ENCODE data around the gene KRTAP5-3. TPM values are rescaled to one million over a fixed set of nuclear protein-coding genes. Genes with fewer than 3 reads are reported as not detected.

Gene KRTAP5-3
- total and polyA plus RNA-seq, 9 of the 15 experiments (the other 6 are each of a cell fraction or from before 2014, with no cell fraction given) = not detected

DNA sequence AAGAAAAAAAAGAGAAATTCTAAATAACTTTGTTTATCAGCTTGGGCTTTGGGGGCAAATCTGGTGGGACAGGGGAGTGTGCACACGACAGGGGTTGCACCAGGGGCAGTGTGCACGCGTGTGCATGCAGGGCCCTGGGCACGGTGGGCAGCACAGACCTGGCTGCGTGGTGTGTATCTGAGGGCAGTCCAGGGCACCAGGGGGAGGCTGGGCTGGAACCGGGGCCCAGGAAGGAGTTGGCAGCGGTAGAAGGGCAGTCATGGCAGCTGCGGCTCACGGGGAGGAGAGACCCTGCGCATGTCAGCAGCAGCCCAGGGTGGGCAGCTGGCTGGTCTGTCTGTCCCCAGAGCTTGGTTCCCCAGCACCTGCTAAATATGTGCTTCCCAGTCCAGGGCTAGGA, 25.6 kb upstream of the KRTAP5-3 start:
- Histone ChIP-seq H3K27ac (ENCODE audit: extremely low read depth, low read depth, low read length) (no peak overlapping the region), H3K36me3 (ENCODE audit: control insufficient read depth, insufficient read depth, low read length) (no peaks in the 10 kb centered on the region), H3K27me3 (ENCODE audit: control insufficient read depth in 2 of 2, insufficient read depth in 2 of 2, low read length in 2 of 2) (peaks cover 10 to 54% of the 10 kb centered on the region in 2 experiments), H4K20me1 (replicated peaks; ENCODE audit: control insufficient read depth, insufficient read depth, low read length) (peaks cover 7% of the 10 kb centered on the region), H2AFZ (ENCODE audit: low read depth, low read length) (no peak overlapping the region), H3K9me1 (ENCODE audit: control insufficient read depth, insufficient read depth, low read length) (no peaks in the 10 kb centered on the region), H3K4me3 (no peak overlapping the region), H3K9me3 (replicated peaks; ENCODE audit: control insufficient read depth, insufficient read depth, low read depth, low read length) (no peaks in the 10 kb centered on the region), H3K9ac (ENCODE audit: insufficient read depth in 1 of 2, low read depth in 2 of 2, low read length in 2 of 2) (no peak overlapping the region), H3K4me2 (ENCODE audit: insufficient read depth, low read length) (no peak overlapping the region), H3K4me1 (replicated peaks in 1 of 2; ENCODE audit: control insufficient read depth in 2 of 2, insufficient read depth in 2 of 2, low read length in 2 of 2) (peaks cover 0 to under 1% of the 10 kb centered on the region in 2 experiments; a peak in 1 of 5 replicates), H3K79me2 (ENCODE audit: control insufficient read depth, insufficient read depth, low read length) (no peaks in the 10 kb centered on the region)
- TF ChIP-seq ZNF583 (CRISPR knock-in tag; IDR thresholded peaks at IDR 0.05) (no peak), SMAD1 (IDR thresholded peaks at IDR 0.05; ENCODE audit: low read depth, low read length, partially characterized antibody) (no peak), FOXA1 (IDR thresholded peaks at IDR 0.05; ENCODE audit: borderline replicate concordance) (no peak), POLR2G (IDR thresholded peaks at IDR 0.05; ENCODE audit: low read depth, low read length) (no peak), ZNF165 (CRISPR knock-in tag; IDR thresholded peaks at IDR 0.05; ENCODE audit: borderline replicate concordance) (no peak), ZNF232 (CRISPR knock-in tag; IDR thresholded peaks at IDR 0.05) (no peak), STAT5A (IDR thresholded peaks at IDR 0.05; ENCODE audit: borderline replicate concordance, low read length) (no peak), ZNF140 (CRISPR knock-in tag; IDR thresholded peaks at IDR 0.05) (no peak), ARHGAP35 (IDR thresholded peaks at IDR 0.05; ENCODE audit: partially characterized antibody) (no peak), SOX6 (IDR thresholded peaks at IDR 0.05) (no peak), ZNF584 (CRISPR knock-in tag; IDR thresholded peaks at IDR 0.05; ENCODE audit: low read depth) (no peak), CAMTA2 (CRISPR knock-in tag; conservative IDR thresholded peaks at IDR 0.05) (no peak), ASH1L (IDR thresholded peaks at IDR 0.05; ENCODE audit: borderline replicate concordance, low read depth, partially characterized antibody) (no peak), TFAM (CRISPR knock-in tag; conservative IDR thresholded peaks at IDR 0.05) (no peak), ZC3H8 (IDR thresholded peaks at IDR 0.05) (no peak)
- TF ChIP-seq, protein P1, sequence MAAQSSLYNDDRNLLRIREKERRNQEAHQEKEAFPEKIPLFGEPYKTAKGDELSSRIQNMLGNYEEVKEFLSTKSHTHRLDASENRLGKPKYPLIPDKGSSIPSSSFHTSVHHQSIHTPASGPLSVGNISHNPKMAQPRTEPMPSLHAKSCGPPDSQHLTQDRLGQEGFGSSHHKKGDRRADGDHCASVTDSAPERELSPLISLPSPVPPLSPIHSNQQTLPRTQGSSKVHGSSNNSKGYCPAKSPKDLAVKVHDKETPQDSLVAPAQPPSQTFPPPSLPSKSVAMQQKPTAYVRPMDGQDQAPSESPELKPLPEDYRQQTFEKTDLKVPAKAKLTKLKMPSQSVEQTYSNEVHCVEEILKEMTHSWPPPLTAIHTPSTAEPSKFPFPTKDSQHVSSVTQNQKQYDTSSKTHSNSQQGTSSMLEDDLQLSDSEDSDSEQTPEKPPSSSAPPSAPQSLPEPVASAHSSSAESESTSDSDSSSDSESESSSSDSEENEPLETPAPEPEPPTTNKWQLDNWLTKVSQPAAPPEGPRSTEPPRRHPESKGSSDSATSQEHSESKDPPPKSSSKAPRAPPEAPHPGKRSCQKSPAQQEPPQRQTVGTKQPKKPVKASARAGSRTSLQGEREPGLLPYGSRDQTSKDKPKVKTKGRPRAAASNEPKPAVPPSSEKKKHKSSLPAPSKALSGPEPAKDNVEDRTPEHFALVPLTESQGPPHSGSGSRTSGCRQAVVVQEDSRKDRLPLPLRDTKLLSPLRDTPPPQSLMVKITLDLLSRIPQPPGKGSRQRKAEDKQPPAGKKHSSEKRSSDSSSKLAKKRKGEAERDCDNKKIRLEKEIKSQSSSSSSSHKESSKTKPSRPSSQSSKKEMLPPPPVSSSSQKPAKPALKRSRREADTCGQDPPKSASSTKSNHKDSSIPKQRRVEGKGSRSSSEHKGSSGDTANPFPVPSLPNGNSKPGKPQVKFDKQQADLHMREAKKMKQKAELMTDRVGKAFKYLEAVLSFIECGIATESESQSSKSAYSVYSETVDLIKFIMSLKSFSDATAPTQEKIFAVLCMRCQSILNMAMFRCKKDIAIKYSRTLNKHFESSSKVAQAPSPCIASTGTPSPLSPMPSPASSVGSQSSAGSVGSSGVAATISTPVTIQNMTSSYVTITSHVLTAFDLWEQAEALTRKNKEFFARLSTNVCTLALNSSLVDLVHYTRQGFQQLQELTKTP (IDR thresholded peaks at IDR 0.05; ENCODE audit: low read depth in 1 of 2, partially characterized antibody in 2 of 2) = no peak
- no TSS peak for BruUV-seq (replicated peaks)
- 0% methylated on average over 9 of the region's 10 CpGs for WGBS (ENCODE audit: insufficient coverage, low coverage, missing lambda C conversion rate)
- ATAC-seq (no peak), FAIRE-seq (no peak), DNase-seq (ENCODE audit: extremely low read depth in 1 of 4, low spot score in 3 of 4) (no peak)
- intact Hi-C loops (cut with micrococcal nuclease) (no loop called here), in situ Hi-C loops (cut with MboI) (no loop called here)
- ChIA-PET POLR2A (no interaction called here), CTCF (ENCODE audit: low intra/inter-chr PET ratio) (no interaction called here)

Measured in K562 (cell line).